GM12892 (cell line): ENCODE measurements around the gene TSHZ1.

ENCODE experiments used
- DNase-seq: peaks from one replicate; pipeline ENCODE4 v3.0.0; 2011; ENCODE audit not compliant: insufficient read length
- FAIRE-seq: peaks from 2 replicates; lab custom pipeline; 2011; peaks lifted over from hg19 to GRCh38; lab: Jason Lieb, UNC
- POLR2A ChIP-seq: IDR thresholded peaks from 2 replicates; pipeline ENCODE4 v1.6.1; 2011; ENCODE audit warnings: low read depth, low read length, control low read depth
- POLR2AphosphoS5 ChIP-seq: IDR thresholded peaks from 2 replicates; pipeline ENCODE4 v1.6.1; 2011; ENCODE audit warnings: low read depth, low read length, control low read depth
- TAF1 ChIP-seq: IDR thresholded peaks from 2 replicates; pipeline ENCODE4 v1.6.1; 2011; ENCODE audit warnings: low read depth, mild to moderate bottlenecking, control low read depth, low read length, borderline replicate concordance

Gene TSHZ1

DNA sequence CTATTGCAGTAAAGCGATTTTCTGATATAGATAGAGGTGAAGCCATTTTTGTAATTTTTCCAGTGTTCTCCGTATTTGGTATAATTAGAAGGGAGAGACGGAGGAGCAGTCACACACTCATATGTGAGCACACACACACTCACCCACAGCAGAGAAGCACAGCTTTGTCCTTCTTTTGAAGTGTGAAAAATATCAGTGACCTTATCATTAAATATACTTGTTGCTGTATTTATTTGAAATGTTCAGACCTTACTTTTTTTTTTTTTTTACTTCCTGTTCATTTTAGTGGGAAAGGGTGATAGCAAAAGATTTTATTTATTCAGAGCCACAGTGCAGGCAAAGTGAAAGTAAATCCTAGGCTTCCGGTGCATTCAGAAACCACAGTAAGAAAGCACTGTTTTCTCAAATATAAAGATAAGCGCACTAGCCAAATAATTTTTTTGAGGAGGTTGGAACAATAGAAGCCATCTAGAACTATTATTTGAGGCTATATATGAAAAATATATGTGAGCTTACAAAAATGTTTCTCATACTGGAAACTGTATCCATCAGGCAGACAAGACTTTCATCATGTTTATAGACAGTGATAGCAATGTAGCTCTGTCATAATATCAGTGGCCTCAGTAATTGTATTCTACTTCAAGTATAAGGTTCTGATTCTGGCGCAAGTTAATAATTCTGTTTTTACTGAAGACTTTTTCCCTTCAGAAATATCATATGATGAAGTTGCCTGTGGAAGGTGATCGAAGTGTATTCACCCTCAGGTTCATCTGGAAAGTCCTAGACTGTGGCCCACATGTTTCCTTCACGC is 37.2 kb downstream of the TSHZ1 start:
- DNase-seq (no peak), FAIRE-seq (peak; percentile 5)
- no peak for TF ChIP-seq POLR2AphosphoS5
- no peak for TF ChIP-seq POLR2A
- no peak for TF ChIP-seq TAF1

DNA sequence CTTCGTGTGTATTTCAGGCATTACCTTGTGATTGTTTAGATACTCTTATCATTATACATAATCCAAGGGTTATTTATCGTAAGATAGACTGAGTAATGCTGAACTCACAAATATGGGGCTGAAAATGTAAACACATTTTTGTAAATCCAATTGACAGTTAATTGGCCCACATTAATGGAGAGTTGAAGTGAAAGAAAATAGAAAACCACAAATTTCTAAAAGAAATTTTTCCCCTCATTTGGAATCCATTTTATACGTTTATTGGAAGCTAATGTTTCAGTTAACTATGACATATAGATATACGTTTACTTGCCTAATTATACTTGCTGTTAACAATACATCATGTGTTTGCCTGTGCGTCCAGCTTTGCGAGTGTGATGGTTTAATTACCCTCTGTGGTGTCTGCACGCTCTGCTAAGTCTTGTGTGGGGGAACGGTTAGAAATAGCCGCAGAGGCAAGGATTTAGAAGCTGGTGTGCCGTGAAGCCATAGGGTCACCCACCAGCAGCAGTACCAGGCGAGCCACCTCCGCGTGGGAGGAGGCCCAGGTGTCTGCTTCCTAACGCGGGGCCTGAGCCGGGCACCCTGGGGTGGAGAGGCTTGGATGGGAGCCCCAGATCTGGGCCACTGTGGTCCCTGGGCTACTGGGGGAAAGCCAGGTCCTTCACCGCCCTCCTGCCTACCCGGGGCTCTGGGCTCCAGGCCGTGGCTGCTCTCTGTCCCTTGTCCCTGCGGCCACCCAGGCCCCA is 38.0 kb downstream of the TSHZ1 start:
- FAIRE-seq (no peak), DNase-seq (no peak)
- TF ChIP-seq TAF1: no peak
- TF ChIP-seq POLR2A: no peak
- no peak for TF ChIP-seq POLR2AphosphoS5

DNA sequence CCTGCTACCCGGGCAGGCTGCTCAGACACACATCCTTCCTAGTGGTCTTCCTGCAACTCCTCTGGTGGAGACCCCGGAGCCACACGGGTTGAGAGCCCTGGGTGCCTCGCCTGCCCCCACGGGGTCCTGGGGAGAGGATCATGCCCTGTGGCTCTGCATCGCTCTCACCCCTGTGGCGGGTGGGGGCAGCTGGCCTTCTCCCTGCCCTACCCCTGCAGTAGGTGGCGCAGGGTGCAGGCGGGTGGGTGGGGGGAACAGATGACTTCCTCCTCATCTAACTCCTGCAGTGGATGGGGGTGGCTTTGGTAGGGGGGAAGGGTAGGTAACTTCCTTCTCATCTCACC is 38.5 kb downstream of the TSHZ1 start:
- FAIRE-seq (no peak), DNase-seq (no peak)
- TF ChIP-seq TAF1 (no peak), POLR2A (no peak), POLR2AphosphoS5 (no peak)

DNA sequence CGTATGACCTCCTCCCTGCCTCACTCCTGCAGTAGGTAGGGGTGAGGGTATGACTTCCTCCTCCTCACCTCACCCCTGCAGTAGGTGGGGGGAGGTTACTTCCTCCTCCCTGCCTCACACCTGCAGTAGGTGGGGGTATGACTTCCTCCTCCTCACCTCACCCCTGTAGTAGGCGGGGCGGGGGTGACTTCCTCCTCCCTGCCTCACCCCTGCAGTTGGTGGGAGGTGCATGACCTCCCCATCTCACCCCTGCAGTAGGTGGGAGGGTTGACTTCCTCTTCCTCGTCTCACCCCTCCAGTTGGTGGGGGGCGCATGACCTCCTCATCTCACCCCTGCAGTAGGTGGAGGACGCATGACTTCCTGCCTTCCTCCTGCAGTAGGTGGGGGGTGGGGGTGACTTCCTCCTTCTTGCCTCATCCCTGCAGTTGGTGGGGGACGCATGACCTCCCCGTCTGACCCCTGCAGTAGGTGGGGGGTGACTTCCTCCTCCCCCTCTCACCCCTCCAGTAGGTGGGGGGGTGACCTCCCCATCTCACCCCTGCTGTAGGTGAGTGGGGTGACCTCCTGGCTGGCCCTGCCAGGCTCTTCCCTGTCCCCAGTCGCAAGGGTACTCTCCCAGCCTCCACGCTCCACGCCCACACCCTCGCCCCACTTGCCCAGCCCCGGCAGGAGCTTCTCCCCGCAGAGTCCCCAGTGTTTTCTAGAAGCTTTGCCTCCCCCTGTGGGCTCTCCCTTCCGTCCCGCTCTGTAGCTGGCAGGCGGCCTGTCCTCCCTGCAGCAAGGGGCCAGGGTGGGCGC is 39.3 kb downstream of the TSHZ1 start:
- TF ChIP-seq POLR2AphosphoS5 (no peak), POLR2A (no peak), TAF1 (no peak)
- FAIRE-seq (no peak), DNase-seq (no peak)

DNA sequence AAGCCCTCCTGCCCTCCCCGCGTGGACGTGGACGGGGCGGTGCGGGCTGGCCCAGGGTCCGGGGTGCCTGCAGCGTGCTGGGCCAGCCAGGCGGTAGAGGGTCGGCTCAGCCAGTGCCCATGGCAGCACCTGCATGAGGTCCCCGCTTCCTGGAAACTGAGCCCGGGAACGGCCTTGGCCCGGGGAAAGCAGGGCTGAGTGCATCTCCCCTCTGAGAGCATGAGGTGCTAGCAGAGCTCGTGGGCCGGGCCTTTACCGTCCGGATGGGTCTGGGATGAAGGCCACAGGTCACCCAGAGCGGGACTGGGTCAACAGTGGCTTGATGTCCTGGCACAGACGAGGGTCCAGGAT is 39.8 kb downstream of the TSHZ1 start:
- DNase-seq: no peak

DNA sequence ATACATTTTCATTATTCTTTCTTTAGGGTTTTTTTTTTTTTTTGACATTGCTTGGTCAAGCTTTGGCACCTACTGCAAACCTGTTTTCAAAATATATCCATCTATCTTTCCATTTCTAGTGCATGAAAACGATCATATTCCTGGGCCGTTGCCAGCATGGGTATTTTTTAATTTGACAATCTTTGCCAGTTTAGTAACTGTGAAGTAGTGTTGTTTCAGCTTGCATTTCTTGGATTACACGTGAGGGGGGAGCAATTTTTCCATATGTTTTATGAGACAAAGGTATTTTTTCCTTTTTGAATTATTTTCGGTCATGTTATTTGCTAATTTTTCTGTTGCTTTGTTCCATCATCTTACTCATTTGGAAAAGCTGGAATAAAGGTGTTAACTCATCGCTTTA is 40.9 kb downstream of the TSHZ1 start:
- FAIRE-seq (no peak), DNase-seq (no peak)

More for the DNA sequence above, 39.8 kb downstream of the TSHZ1 start:
- FAIRE-seq: no peak
- TF ChIP-seq POLR2AphosphoS5: no peak
- TF ChIP-seq POLR2A: no peak
- TF ChIP-seq TAF1: no peak

DNA sequence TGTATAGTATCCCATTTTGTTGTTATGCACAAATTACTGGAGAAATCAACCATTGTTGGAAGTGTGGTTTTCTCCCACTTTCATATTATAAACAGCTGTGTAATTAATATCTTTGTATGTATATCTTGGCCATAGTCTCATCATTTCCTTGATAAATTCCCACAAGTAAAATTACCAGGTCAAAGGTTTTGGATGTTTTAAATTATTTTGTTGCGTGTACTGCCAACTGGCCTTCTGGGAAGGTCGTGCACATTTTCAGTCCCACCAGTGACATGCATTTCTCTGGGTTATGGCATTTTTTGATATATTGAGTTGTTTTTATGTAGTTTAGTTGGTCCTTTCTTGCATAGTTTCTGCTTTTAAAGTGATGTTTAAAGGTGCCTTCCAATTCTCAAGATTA is 41.5 kb downstream of the TSHZ1 start:
- DNase-seq: no peak
- TF ChIP-seq POLR2A: no peak
- TF ChIP-seq TAF1: no peak
- TF ChIP-seq POLR2AphosphoS5: no peak
- no peak for FAIRE-seq

More for the DNA sequence above, 40.9 kb downstream of the TSHZ1 start:
- TF ChIP-seq POLR2AphosphoS5 (no peak), TAF1 (no peak), POLR2A (no peak)

DNA sequence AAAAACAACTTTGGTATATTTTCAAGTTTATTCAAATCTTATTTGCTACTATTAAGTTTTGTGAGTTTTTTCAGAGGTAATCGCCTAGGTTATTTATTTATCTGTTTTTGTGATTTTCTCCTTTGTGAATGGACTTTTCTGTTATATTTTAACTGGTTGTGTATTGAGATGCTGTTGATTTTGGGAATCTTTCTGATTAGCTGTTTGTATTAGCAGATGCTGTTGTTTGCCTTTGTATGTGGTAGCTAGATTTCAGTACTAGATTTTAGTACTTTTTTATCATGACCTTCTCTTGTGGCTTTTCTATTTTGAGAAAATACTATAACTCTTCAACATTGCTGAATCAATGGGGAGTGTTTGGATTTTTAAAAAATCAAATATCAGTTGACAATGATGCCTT is 42.4 kb downstream of the TSHZ1 start:
- FAIRE-seq (no peak), DNase-seq (no peak)
- TF ChIP-seq POLR2A (no peak), TAF1 (no peak), POLR2AphosphoS5 (no peak)

DNA sequence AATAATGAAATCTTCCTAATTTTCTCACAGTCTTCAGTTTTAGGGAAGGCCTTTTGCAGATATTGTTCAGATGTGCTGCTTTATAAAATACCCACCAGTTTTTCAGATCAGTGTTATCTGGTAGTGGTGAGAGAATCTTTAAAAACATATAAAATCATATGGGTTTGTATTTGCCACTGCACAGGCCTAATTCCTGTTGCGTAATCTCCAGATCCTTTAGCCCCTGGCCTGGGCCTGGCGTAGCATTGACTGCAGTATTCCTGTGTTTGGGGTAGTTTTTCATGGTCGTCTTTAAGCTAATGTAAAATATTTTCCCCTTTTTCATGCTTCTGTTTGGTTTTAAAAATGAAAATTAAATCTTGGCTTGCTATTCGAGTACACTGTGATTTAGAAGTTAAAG is 43.2 kb downstream of the TSHZ1 start:
- TF ChIP-seq POLR2AphosphoS5 (no peak), POLR2A (no peak), TAF1 (no peak)
- FAIRE-seq (no peak), DNase-seq (no peak)

DNA sequence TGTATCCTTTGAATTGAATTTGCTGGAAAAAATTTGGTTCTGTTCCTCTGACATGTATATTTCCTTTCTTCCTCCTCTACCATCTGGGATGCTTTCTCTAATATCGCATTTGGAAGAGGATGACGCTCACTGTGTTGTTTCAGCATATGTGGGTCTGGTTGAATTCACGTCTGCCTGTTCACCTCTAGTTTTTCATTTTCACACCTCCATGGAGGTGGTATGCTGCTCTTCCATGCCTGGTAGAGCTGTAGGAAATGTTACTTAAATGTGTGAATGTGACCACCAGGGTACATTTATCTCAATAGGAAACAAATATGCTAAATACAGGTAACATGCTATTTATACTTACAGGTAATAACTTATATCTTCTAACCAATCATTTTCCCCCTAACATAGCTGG is 44.5 kb downstream of the TSHZ1 start:
- no peak for TF ChIP-seq TAF1
- no peak for FAIRE-seq
- no peak for DNase-seq

DNA sequence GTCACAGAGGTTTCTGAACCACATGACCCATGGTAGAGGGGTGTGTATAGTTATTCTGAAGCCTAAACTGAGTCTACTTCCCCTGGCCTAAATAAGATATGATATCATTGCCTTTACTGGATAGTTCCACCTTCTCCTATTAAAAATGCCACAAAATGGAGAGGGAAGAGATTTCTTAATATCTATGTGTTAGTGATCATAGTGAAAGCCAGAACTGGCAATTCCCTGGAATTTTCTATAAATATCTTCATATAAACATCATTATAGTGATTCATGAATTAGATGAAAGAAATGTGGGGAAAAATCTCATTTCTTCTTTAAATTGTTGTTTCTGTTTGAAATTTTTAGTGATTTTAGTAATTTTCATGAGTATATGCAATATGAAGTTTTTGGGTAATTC is 45.8 kb downstream of the TSHZ1 start:
- TF ChIP-seq TAF1 (no peak), POLR2A (no peak), POLR2AphosphoS5 (no peak)
- FAIRE-seq (no peak), DNase-seq (no peak)

DNA sequence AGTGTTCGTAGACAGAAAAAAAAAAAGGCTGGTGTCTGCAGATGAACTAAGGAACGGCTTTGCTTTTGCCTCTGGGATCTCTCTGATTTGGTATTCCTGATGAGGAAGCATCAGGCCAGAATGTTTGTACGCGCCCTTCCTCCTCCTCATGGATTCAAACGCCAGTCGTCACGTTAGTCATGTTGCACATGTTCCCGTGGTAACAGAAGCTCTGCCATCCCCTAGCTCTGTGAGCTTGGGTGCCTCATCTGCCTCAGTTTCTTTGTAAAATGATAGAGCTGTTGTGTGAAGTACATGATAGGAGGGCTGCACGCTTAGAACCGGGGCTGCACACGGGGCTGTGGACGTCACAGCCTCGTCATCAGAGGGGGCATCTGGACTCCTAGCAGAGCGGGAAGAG is 47.0 kb downstream of the TSHZ1 start:
- TF ChIP-seq POLR2A (no peak), TAF1 (no peak)
- FAIRE-seq (no peak), DNase-seq (no peak)
